CD4-positive, alpha-beta T cell treated with Interleukin-15 for 4 hours (primary cell): Measurements from ENCODE around the gene MX1.

Experiments used
- DNase-seq: peaks from one replicate; pipeline ENCODE4 v3.0.0-alpha.2; 2020; ENCODE audit warnings: low spot score

MX1 gene

GRCh38 chr21:41460578-41461527, 34.8 kb downstream of the MX1 start:
- peak; percentile 43 for DNase-seq

GRCh38 chr21:41465176-41465781, 39.2 kb downstream of the MX1 start:
- no peak for DNase-seq

GRCh38 chr21:41466024-41466820, 40.2 kb downstream of the MX1 start:
- no peak for DNase-seq

DNA sequence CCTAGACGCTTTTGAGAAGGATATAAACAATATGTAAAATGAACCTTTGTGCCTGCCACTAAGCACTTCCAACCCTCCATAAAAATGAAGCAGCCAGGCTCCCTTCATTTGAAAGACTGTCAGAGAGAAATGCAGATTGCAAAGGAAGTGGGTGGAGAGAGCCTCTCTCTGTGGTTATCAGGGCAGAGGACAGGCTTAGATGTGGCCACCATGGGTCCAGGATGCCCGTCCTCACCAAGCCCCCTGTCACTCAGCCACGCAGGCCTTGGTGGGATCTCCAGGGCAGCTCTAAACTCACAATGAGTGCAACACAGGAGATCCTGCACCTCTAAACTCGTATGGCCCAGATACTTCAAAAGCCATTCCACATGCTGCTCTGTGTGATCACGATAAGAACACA, 44.0 kb downstream of the MX1 start:
- DNase-seq: no peak

- DNase-seq: no peak
Observed at GRCh38 chr21:41472753-41473548, 46.9 kb downstream of the MX1 start.

DNA sequence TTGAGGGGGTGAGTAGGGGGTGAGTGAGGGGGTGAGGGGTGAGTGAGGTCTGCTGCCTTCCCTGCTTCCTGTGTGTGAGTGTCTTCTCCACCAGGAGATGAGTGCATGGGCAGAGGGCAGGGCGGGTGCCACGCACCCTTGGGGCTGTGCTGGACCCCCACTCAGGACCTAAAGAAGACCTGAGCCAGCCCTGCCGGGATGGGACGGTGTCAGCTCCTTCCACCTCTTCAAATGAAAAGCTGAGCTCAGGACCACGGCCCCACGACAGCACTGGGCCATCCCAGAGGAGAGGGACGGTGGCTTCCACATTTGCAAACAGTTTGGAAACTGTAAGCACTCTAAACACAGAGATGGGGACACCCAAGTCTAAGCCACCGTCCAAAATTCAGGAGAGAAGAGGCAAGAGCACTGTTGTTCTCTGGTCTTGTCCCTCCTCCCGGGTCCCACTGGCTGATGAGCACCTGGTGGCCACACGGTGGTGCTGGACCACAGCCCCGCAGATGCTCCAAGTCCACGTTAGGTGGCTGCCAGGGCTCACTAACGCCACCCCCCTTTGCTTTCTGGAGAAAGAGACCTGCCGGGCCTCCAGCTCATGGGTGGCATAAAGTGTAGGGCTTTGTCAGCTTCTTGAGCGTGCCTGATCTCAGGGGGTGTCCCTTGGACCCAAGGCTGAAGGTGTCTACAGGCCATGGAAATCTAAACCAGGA, 49.8 kb downstream of the MX1 start:
- DNase-seq: no peak

DNA sequence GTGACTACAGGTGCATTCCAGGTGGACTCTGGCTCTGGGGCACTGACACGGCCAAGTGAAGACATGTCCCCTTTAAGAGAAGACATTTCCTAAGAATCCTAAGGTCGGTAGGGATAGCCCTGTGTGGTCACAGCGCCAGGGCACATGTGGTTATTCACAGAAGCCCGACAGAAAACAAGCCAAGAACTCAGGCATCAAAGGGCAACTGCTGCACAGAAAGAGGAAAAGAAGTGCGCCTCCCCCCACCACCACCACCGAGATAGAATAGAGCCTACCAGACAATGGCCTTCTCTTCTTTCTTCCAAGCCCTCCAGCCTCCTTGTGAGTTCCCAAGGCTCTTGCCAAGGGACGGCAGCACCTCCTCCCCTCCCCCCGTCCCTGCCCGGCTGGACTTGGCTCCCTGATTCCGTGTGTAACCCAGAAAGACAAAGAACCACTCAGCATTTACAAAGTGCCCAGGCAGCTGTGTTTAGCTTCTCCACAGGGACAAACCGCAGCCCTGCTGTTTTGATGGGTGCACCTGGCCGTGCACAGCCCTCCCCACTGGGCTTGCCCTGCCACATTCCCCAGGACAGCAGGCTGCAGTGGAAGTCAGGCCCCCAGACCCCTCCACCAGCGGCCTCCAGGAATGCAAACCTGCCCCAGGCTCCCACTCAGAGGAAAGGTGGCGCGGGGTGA, 51.7 kb downstream of the MX1 start:
- no peak for DNase-seq

- no peak for DNase-seq
Observed at GRCh38 chr21:41478319-41479177, 52.5 kb downstream of the MX1 start.

GRCh38 chr21:41479686-41480085, 53.6 kb downstream of the MX1 start:
- no peak for DNase-seq

DNA sequence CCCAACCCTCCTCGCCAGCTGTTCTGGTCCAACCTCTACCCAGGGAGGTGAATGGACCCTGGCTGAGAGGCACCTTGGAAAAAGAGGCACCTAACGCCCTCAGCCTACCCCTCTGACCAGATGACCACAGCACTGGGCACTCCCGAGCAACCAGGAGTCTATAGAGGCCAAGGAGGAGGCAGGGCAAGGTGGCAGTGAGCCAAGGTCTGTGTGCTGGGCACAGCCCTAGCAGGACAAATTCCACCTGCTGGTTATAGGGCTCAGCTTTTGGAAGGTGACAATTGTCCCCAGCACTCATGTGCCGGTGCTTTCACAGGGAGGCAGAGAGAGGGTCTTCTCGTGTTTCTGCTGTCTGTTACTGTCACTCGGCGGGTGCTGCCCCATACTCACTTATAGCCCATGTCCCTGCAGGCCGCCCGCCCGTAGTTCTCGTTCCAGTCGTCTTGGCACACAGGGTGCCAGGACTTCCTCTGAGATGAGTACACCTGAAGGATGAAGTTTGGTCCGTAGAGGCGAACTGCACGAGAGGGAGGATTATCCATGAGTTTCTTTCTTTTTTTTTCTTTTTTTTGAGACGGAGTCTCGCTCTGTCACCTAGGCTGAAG, 54.1 kb downstream of the MX1 start:
- no peak for DNase-seq

DNA sequence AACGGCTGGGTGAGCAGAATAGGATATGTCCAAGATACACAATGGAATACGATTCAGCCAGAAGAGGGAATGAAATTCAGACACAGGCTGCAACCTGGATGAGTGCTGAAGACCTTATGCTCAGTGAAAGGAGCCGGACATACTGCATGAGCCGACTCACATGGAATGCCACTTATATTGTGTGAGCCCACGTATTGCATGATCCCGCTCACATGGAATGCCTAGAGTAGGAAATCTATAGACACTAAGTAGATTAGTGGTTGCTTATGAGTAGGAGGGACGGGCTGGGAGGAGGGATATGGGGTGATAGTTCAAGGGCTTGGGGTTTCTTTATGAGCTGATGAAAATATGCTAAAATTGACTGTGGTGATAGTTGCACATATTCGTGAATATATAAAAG, 55.2 kb downstream of the MX1 start:
- no peak for DNase-seq

DNA sequence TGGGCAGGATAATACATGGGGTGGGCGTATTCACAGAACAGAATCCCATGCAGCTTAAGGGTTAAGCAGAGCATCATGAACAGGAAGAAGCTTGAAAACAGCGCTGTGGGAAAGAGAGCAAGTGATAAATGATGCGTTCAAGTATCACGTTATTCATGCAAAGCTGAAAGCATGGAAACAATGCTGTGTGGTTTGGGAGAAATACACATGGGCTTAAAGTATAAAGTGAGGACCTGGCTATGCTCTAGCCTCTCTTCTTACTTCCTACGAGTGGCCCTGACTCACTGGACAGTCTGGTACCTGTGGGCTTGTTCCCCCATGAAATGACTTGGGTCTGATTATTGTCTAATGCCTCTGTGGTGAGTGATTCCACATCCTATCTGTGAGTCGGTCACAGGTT, 56.3 kb downstream of the MX1 start:
- no peak for DNase-seq

DNA sequence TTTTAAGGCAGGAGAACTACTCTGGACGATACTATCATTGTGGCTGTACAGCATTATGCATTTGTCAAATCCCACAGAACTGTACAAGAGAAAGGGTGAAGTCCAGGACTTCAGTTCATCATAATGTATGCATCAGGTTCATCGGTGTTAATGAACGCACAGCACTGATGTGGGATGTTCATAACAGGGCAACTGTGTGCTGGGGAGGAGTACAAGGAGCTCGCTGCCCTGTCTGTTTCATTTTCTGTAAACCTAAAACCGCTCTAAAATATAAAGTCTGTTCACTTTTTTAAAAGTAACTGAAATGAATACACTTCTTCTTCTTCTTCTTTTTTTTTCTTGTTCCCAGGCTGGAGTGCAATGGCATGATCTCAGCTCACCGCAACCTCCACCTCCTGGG, 56.9 kb downstream of the MX1 start:
- no peak for DNase-seq

DNA sequence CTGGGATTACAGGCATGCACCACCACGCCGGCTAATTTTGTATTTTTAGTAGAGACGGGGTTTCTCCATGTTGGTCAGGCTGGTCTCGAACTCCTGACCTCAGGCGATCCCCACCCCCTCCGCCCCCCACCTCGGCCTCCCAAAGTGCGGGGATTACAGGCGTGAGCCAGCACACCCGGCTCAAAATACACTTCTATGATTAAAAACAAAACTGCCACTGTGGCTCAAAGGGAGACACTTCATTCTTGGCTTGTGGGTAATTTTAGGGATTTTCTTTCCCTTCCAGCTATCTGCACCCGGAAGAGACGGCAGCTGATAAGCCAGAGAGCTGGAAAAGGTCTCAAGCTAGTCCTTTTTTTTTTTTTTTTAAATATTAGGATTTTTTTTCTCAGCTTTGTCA, 57.4 kb downstream of the MX1 start:
- no peak for DNase-seq

- no peak for DNase-seq
Observed at GRCh38 chr21:41483973-41484372, 57.9 kb downstream of the MX1 start.

DNA sequence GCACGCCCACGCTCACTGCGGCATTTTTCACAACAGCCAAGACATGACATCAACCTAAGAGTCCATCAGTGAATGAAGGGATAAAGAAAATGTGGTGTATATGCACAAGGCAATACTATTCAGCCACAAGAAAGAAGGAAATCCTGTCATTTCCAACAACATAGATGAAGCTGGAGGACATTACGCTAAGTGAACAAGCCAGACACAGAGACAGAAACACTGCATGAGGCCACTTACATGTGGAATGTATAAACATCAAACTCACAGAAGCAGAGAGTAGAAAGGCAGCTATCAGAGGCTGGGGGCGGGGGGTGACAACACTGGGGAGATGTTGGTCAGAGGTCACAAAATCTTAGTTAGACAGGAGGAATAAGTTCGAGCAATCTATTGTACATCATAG, 61.0 kb downstream of the MX1 start:
- no peak for DNase-seq

DNA sequence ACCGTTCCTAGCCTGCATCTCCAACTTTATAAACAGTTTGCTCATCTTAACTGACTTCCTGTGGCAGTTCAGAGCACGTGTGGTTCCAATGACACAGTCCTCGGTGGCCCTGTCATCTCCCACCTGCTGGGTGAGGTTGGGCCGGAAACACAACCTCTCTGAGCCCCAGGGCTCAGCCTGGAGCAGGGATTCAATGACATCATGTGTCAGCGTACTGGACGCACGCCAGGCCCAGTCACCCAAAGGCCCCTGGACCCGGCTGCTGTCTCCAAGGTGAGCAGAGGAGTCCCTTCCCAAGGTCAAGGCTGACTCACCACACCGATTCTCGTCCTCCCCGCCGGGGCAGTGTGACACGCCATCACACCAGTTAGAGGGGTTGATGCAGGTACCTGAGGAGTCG, 62.0 kb downstream of the MX1 start:
- no peak for DNase-seq

DNA sequence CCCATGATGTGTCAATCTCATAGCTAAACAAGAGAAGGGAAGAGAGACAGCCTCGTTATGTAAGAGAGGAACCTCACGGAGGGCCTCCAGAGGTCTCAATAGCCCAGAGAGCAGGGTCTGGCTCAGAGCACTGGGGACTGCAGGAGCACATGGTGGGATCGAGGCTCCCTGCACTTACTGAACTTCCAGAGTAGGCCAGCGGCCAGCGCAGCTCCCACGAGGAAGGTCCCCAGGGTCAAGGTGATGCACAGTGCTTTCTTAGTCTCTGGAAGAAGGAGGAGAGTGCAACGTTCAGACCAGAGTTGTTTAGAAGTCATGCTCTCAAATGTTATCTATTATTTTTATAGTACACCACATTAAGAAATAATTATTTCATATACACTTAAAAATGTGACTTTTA, 63.3 kb downstream of the MX1 start:
- no peak for DNase-seq

DNA sequence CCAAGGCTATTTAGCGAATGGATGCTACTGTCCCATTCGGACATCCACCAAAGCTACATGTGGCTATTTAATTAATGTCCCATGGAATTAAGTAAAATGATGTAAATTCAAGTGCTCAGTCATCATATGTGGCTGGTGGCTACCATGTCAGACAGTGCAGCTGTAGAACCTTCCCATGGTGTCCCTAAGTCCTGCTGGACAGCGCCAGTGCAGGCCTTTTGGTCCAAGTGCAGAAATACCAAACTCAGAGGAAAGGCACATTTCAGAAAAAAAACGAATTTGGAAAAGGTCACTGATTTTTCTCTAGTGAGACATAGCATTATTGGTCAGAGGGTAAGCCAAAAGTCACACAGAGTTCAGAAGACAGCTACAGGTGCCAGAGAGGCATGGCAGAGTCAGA, 64.3 kb downstream of the MX1 start:
- DNase-seq: no peak
